Right lobe of liver (tissue), 6 donors: ENCODE data around the gene EDC3. TPM values are rescaled to one million over a fixed set of nuclear protein-coding genes. Genes with fewer than 3 reads are reported as not detected.
A peak's percentile ranks its signal among the peaks of the same experiment; 100 is the strongest.

Experiments used
- ATAC-seq, 4 donors: fragments of 200-7000 bp; cut with Tn5 transposase; one replicate each; pipeline ENCODE4 v1.9.1; 2020; ENCODE audit warnings: mild to moderate bottlenecking in 4 of 4, moderate library complexity in 4 of 4
- DNase-seq, 3 donors: peaks; one replicate each; pipeline ENCODE4 v3.0.0-alpha.2; 2020
- H3K27ac ChIP-seq, 3 donors: fragments of 200-600 bp; one replicate each; pipeline ENCODE4 v1.8.0; 2022
- H3K27me3 ChIP-seq, 2 donors: fragments of 200-600 bp; one replicate each; pipeline ENCODE4 v1.8.0; 2022
- H3K36me3 ChIP-seq, 4 donors: fragments of 200-600 bp; sonication (generic) in 1 of 4; one replicate each; pipeline versions ENCODE4 v1.5.1 to v1.8.0; 2017 to 2022; ENCODE audit warnings: control low read depth in 1 of 4
- H3K4me1 ChIP-seq, 4 donors: fragments of 200-600 bp; sonication (generic) in 1 of 4; one replicate each; pipeline versions ENCODE4 v1.5.1 to v1.8.0; 2017 to 2022; ENCODE audit warnings: control low read depth in 1 of 4
- H3K4me3 ChIP-seq, 3 donors: fragments of 200-600 bp; one replicate each; pipeline ENCODE4 v1.8.0; 2022
- H3K9me3 ChIP-seq, 4 donors: fragments of 200-600 bp; sonication (generic) in 1 of 4; one replicate each; pipeline versions ENCODE4 v1.5.1 to v1.8.0; 2017 to 2022; ENCODE audit warnings: control low read depth in 1 of 4
- CTCF ChIP-seq, 4 donors: fragments of 200-600 bp in 3 of 4; fragments of 450-650 bp in 1 of 4; IDR thresholded peaks; one replicate each; pipeline versions ENCODE4 v1.5.1 to v1.8.0; 2016 to 2022; ENCODE audit warnings: antibody characterized with exemption in 4 of 4, mild to moderate bottlenecking in 2 of 4
- POLR2A ChIP-seq: fragments of 450-650 bp; IDR thresholded peaks from one replicate; pipeline ENCODE4 v1.6.1; 2017; ENCODE audit warnings: antibody characterized with exemption, mild to moderate bottlenecking
- WGBS: methylation state at CpG from one replicate; pipeline ENCODE4 v1.1.6; 2018; ENCODE audit warnings: low coverage, low lambda C conversion rate; ENCODE audit not compliant: insufficient coverage; ENCODE audit errors: missing lambda C conversion rate; 5-methylcytosine and 5-hydroxymethylcytosine counted together
- intact Hi-C, 2 donors: fragments of 100-400 bp; cut with DNase I; formaldehyde crosslinking; loops; one replicate each; pipeline versions ENCODE4 v1.11.2 to v1.14.1; 2022
- total RNA-seq, 6 experiments: library from RNA; depleted of rRNA in 2 of 6; stranded (reverse); fragments of >200 nt in 2 of 6; fragmentation: NEBNext Ultra II Directional in 3 of 6; extraction: Animal tissue kit (Norgen Biotek cat#: 25700) in 3 of 6; gene quantifications; one replicate each; pipeline versions ENCODE4 v1.1.0 to v1.2.4, GENCODE V29; 2016 to 2023
- donor health status: DM: no; HTN: yes; CAD: no.
- donor health status: DM: no; HTN: no; CAD: no.
- donor health status: DM: no; HTN: no; CAD: no.
- donor health status: DM: no; HTN: yes; CAD: no.
- donor health status: DM: no; HTN: yes; CAD: no.

EDC3 gene
- total RNA-seq, 6 experiments from 2014 or later = 10.9 to 16.2 (median 11.8) TPM

- H3K27ac ChIP-seq = no peak overlapping the region
- H3K27me3 ChIP-seq = no peaks in the 10 kb centered on the region
- no peak overlapping the region for H3K4me3 ChIP-seq
- ATAC-seq (no peak), DNase-seq (no peak)
- no peaks in the 10 kb centered on the region for H3K36me3 ChIP-seq
- TF ChIP-seq CTCF (IDR thresholded peaks at IDR 0.05) (no peak), POLR2A (no peak)
- intact Hi-C loops = no loop called here
- 30% methylated on average over 1 of the region's 1 CpG for WGBS
- no peaks in the 10 kb centered on the region for H3K9me3 ChIP-seq
- no peaks in the 10 kb centered on the region for H3K4me1 ChIP-seq
Measured at GRCh38 chr15:74709011-74709410, 13.2 kb upstream of the EDC3 start.

GRCh38 chr15:74696808-74697207, 984 bp upstream of the EDC3 start:
- no peak for TF ChIP-seq CTCF (IDR thresholded peaks at IDR 0.05)
- H3K27ac ChIP-seq = no peak overlapping the region
- no peak overlapping the region for H3K4me3 ChIP-seq
- intact Hi-C loops = no loop called here
- no peak for DNase-seq
- 32% methylated on average over 2 of the region's 2 CpGs for WGBS
- no peaks in the 10 kb centered on the region for H3K9me3 ChIP-seq
- H3K4me1 ChIP-seq = peaks cover 0 to 13% (median 0%) of the 10 kb centered on the region in 4 donors
- no peaks in the 10 kb centered on the region for H3K36me3 ChIP-seq
- no peak for ATAC-seq
- H3K27me3 ChIP-seq = no peaks in the 10 kb centered on the region

GRCh38 chr15:74696398-74696729, 540 bp upstream of the EDC3 start:
- TF ChIP-seq POLR2A (no peak), CTCF (IDR thresholded peaks at IDR 0.05) (no peak)
- WGBS = 3% methylated on average over 10 of the region's 10 CpGs

GRCh38 chr15:74692327-74692726, 3.5 kb downstream of the EDC3 start:
- DNase-seq (no peak), ATAC-seq (no peak)
- TF ChIP-seq CTCF (IDR thresholded peaks at IDR 0.05) (no peak), POLR2A (no peak)
- Histone ChIP-seq H3K4me1 (peaks cover 0 to 13% (median 0%) of the 10 kb centered on the region in 4 donors), H3K4me3 (no peak overlapping the region), H3K36me3 (no peaks in the 10 kb centered on the region), H3K27me3 (no peaks in the 10 kb centered on the region), H3K9me3 (no peaks in the 10 kb centered on the region), H3K27ac (no peak overlapping the region)
- intact Hi-C loops = no loop called here
- 83% methylated on average over 1 of the region's 1 CpG for whole genome bisulfite sequencing

More at GRCh38 chr15:74696398-74696729, 540 bp upstream of the EDC3 start:
- intact Hi-C loops = no loop called here
- Histone ChIP-seq H3K27ac (peak overlapping the region in 1 of 3 donors; percentile 58), H3K9me3 (no peaks in the 10 kb centered on the region), H3K36me3 (no peaks in the 10 kb centered on the region), H3K4me1 (peaks cover 0 to 13% (median 0%) of the 10 kb centered on the region in 4 donors), H3K27me3 (no peaks in the 10 kb centered on the region), H3K4me3 (peak overlapping the region; percentile 83 to 86 (median 84))
- ATAC-seq = no peak
- no peak for DNase-seq

GRCh38 chr15:74683758-74684157, 12.1 kb downstream of the EDC3 start:
- intact Hi-C loops = no loop called here
- WGBS = no CpG with 5 or more reads among the region's 1 CpG
- no peaks in the 10 kb centered on the region for H3K4me1 ChIP-seq
- ATAC-seq = no peak
- TF ChIP-seq POLR2A = no peak
- no peak for TF ChIP-seq CTCF (IDR thresholded peaks at IDR 0.05)
- no peak overlapping the region for H3K4me3 ChIP-seq
- H3K36me3 ChIP-seq = peaks cover 0 to 8% (median 0%) of the 10 kb centered on the region in 4 donors
- no peaks in the 10 kb centered on the region for H3K9me3 ChIP-seq
- H3K27ac ChIP-seq = no peak overlapping the region
- no peak for DNase-seq
- H3K27me3 ChIP-seq = no peaks in the 10 kb centered on the region
